ENCODE results near the gene PSTPIP2.
"Not testable (repeated sequence)": the region's sequence is repeated elsewhere in the genome, so short reads cannot be mapped to it uniquely, and the experiment has no call there.

PSTPIP2 gene

DNA sequence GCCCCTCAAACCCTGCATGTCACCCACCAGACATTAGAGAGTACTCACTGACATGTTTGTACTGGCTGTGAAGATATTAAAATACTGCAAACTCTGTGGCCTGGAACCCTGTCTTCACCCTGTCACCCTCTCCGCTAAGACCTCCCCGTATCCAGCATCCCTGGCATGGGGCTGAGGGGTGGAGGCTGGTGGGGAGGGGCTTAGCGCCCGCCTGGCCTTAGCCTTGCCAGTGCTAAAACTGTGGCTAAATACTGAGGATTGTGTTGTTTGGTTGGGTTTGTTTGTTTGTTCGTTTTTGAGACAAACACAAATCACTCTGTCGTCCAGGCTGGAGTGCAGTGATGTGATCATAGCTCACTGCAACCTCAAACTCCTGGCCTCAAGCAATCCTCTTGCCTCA, 1.8 kb downstream of the PSTPIP2 start:
- DNase-seq (ENCODE audit: low spot score) = no peak

DNA sequence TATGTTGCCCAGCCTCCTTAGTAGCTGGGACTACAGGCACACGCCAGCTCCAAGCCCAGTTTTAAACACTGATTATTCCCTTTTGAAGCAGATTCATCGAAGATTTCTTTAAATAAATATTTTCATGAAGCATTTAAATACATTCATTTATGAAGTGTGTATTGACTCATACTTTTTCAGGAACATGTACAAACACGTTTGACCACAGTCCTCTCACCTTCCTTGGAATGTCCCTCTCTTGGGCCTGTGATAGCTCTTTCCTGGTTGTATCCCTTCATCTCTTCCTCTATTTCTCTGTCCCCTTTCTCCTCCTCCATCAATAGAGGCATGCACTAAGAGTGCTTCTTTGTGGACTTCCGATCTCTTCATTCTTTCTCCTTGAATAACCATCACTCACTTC, 2.5 kb downstream of the PSTPIP2 start:
- no peak for DNase-seq (ENCODE audit: low spot score)

DNA sequence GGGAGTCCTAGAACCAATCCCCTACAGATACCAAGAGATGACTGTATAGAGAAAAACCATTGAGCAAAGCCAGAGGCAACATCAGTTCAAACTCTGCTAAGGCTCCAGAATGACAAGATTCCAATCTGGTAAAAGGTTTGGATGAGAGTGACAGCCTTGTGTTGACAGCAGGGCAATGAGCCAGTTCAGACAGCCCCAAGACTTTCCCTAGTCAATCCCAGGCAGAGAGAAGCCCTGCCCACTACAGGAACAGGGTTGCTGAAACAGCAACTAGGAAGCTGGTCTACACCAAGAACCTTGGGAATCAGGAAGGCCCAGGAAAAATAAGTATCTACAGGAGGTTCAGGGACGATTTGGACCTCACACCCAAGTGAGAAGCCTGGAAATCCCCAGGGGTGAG, 3.3 kb downstream of the PSTPIP2 start:
- no peak for DNase-seq (ENCODE audit: low spot score)

DNA sequence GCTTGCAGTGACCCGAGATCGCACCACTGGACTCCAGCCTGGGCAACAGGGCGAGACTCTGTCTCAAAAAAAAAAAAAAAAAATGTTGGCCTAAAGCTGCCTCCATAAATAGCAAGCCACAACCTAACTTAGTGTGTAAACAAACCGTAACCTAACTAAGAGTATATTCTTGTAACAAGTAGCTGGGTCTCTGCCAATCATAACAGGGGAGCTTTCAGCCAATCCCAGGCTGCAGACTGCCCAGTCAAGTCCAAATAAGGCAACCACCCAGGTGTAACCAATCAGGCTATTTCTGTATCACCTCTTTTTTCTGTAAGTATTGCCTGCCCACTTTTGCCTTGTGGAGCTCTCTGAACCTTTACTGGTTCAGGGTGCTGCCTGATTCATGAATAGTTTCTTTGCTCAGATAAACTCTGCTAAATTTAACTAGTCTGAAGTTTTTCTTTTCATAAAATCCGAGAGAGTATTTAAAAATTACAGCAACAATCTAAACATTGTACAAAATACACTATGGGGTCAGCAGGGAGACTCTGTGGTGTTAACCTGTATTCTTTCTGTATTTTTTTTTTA, 4.5 kb downstream of the PSTPIP2 start:
- DNase-seq (ENCODE audit: low spot score) = no peak

DNA sequence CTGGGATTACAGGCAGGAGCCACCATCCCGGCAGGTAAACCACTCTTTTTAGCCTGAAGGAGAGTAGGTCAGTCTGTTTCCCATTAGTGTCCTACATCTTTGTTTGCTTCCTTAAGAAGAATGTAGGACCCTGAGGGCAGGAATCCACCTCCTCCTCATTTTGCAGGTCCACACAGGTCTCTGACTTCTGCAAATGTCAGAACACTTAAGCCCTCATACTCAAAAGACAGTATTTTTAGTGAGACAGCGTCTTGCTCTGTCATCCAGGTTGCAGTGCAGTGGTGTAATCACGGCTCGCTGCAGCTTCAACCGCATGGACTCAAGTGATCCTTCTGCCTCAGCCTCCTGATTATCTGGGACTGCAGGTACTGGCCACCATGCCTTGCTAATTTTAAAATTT, 9.3 kb downstream of the PSTPIP2 start:
- no peak for DNase-seq (ENCODE audit: low spot score)

DNA sequence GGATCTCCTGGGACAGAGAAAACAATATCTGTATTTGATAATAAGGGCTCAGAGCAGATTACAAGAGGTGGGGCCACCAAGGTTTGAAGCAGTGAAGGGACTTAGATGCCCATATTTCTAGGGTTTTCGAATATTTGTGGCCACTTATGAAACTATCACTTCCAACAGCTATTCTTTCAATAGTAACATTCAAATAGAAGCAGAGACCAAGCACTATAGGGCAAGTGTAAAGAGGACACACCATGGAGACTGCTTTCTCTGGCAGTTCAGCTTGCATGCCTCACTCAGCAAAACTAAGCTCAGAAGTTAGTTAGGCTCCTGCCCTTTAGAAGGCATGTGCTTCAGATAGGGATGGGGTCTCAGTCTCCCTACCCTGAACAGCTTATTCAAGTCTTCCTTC, 10.3 kb downstream of the PSTPIP2 start:
- DNase-seq (ENCODE audit: low spot score) = no peak

DNA sequence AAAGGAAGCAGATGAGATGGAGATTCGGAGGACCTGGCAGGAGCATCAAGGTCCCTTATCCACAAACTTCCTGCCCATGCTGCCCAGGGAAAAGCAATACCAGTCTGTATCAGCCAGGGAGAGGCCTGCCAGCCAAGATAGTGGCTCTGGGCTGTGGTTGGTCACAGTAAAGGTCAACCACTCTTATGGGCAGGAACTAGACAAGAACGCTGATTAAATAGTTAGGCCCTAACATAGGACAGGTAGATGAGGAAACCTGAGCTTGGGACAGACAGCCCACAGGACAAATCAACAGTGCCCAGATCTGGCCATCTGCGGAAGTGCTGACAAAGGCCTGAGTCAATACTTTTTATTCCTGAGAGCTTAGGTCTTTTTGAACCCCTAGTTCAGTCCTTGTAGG, 10.7 kb downstream of the PSTPIP2 start:
- no peak for DNase-seq (ENCODE audit: low spot score)

DNA sequence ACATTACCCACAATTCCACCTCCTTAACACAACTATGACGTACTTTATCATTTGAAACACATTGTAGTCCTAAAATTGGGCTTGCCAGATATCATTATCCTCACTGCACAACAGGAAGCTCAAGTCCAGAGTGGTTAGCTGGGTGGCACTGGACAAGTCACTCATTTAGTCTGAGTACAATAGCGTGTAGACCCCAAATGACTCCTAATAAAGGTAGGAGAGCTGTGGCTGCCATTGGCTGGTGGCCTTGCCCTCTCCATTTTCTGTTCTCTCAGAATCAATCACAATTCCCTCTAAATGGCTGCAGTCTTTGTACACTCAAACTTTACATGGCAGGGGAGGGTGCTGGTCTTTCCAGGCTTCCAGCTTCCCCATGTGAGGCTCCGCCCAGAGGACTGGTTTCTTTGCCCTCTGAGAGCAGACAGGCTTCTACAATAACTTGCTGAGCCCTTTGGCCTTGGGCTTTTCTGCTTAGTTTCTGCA, 11.7 kb downstream of the PSTPIP2 start:
- DNase-seq (ENCODE audit: low spot score) = no peak

DNA sequence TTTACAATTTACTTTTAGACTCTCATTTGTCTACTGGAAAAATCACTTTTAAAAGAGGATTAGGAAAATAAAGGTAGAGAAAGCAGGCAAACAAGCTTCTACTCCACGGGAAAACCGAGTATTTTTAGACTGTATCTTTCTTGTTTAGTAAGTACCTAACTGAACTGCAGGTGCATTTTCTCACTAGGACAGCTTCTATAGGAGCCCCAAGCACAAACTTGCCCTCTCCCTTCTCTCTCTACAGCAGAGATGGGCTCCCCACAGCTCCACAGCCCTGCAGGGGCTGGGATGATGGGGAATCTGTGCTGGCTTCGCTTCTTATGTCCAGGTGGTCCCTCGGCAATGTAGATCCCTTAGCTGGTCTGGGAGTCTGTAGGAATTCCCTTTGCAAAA, 16.2 kb downstream of the PSTPIP2 start:
- no peak for DNase-seq (ENCODE audit: low spot score)

DNA sequence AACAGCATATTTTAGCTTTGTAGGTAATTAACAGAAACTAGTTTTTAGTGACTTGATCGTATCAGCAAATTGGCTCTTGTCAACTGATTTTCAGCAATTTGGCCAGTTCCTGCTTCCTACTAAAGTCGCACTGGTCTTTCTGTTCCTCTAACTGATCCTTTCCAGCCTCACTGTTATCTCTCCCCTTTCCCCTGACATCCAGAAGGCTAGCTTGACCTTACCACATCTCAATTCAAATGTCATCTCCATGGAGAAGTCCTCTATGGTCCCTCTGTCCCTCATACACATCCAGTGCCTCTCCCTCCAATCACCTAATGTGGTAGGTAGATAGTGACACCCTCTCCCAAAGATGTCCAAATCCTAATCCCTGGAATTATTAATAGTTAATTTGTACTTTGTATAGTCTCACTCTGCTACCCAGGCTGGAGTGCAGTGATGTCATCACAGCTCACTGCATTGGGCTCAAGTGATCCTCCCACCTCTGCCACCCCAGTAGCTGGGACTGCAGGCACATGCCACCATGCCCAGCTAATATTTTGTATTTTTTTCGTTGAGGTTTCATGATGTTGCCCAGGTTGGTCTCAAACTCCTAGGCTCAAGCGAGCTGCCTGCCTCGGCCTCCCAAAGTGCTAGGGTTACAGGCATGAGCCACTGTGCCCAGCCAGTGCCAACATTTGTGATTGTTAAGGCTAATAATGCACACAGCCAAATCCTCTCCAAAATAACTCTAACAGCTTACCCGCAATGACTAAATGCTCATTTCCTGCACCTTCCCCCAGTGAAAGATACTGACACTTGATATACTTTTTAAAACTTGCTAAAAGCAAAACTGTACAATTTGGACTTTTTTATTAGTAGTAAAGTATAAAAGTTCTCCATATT, 16.9 kb downstream of the PSTPIP2 start:
- no peak for DNase-seq (ENCODE audit: low spot score)

DNA sequence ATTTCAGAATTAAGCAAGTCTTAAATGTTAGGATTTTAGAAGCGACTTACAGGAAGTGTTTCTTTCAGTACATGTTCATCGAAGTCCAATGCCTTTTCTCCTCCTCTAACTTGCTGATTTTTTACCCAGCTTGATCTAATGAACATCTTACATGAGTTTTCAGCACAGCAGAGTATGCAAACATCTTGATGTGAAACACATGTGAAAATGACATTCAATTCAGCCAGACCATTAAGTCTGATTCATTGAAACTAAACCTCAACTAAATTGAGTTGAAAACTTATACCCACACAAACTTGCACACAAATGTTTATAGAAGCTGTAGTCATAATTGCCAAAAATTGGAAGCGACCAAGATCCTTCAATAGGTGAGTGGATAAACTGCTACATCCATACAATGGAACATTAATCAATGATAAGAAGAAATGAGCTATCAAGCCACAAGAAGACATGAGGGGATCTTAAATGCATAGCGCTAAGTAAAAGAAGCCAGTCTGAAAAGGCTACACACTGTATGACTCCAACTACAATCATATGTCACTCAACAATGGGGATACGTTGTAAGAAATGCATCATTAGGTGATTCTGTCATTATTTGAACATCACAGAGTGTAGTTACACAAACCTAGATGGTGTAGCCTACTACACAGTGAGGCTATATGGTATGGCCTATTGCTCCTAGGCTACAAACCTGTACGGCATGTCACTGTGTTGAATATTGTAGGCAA, 18.5 kb downstream of the PSTPIP2 start:
- no peak for DNase-seq (ENCODE audit: low spot score)

DNA sequence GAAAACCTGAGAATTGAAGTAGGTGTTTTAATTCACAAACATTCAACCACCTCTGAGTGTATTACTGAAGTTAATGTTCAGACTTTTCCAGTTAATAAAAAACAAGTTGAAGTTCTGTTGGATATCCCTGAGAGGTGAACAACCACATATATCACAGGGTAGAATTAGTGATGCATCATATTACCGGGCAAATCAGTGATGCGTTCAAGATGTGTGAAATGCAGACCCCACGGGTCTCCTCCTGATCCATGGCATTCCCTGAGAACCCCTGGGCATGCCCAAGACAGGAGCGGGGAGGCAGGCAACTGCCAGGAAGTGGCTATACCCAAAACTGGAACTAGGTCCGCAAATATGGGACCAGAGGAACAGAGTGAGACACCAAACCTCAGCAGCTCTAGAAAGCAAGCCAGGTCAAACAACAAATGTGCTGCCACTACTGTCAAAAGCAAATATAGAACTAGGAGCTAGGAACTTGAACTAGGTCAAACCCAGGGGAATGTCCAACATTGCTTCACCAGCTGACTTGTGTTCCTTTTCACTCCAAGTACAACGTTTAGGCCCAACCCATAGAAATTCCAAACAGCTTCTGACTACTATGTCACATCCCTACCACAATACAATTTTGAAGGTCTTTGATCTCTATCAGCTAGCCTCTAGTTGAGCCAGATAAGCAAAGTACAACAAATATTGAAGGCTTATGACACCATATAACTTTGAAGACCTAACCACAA, 20.2 kb downstream of the PSTPIP2 start:
- DNase-seq (ENCODE audit: low spot score) = no peak

DNA sequence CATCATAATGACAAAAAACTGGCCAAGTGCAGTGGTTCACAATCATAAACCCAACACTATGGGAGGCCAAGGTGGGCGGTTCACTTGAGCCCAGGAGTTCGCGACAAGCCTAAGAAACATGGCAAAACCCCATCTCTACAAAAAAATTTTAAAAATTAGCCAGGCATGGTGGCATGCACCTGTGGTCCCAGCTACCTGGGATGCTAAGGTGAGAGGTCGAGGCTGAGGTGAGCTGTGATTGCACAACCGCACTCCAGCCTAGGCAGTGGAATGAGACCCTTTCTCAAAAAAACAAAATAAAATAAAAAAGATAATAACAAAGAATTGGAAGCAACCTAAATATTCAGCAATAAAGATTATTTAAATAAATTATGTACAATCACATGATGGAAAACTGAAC, 21.8 kb downstream of the PSTPIP2 start:
- no peak for DNase-seq (ENCODE audit: low spot score)

DNA sequence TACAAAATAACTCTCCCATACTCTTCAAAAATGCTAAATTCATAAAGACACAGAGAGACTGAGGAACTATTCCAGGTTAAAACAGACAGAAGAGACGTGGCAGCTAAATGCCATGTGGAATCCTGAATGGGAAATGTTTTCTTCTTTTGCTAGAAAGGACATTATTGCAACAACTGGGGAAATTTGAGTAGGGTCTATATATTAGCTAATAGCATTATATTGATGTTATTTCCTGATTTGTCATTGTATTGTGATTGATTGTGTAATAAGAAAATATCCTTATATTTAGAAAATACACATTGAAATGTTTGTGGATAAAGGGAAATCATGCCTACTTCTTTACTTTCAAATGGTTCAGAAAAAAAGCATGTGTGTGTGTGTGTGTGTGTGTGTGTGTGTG, 23.4 kb downstream of the PSTPIP2 start:
- DNase-seq (ENCODE audit: low spot score) = no peak

DNA sequence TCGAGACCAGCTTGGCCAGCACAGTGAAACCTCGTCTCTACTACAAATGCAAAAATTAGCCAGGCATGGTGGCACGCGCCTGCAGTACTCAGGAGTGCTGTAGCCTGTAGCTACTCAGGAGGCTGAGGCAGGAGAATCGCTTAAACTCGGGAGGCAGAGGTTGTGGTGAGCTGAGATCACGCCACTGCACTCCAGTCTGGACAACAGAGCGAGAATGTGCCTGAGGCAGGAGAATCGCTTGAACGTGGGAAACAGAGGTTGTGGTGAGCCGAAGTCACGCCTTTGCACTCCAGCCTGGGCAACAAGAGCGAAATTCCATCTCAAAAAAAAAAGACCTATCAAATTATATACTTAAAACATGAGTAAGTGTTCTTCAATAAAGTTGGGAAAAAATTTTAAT, 24.7 kb downstream of the PSTPIP2 start:
- DNase-seq (ENCODE audit: low spot score) = not testable (repeated sequence)

DNA sequence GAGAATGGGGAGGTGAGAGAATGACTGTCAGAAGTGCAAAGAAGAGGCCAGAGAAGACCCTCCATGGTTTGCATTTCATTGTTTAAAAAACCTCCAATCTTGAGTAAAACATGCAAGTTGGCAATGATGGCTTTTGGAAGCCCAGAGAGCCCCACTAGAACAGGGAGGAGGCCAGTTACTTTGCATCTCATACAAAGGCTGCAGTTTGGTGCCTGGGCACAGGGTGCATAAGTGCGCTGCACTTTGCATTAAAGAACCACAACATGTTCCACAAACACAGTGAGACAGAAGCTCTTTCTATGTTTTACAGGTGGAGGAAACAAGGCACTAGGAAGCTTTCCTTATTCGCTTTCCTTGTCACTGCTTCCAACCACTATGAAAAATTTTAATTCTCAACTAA, 25.4 kb downstream of the PSTPIP2 start:
- no peak for DNase-seq (ENCODE audit: low spot score)

DNA sequence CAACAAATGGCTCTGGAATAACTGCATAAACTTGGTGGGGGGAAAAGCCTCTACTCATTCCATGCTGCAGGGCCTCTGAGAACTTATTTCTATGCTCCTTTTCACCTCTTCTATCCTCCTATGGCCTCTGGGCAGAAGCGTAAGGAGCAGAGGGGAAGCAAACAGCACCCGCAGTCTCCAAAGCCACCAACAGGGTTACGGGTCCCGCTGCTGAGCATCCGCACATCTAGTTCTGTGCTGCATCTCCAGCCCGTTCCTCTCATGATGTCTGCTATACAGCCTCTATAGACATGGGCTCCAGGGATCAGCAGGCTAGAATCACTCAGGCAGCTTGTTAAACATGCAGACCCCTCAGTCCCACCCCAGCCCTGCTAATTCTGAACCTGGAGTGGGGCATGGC, 25.9 kb downstream of the PSTPIP2 start:
- DNase-seq (ENCODE audit: low spot score) = no peak

DNA sequence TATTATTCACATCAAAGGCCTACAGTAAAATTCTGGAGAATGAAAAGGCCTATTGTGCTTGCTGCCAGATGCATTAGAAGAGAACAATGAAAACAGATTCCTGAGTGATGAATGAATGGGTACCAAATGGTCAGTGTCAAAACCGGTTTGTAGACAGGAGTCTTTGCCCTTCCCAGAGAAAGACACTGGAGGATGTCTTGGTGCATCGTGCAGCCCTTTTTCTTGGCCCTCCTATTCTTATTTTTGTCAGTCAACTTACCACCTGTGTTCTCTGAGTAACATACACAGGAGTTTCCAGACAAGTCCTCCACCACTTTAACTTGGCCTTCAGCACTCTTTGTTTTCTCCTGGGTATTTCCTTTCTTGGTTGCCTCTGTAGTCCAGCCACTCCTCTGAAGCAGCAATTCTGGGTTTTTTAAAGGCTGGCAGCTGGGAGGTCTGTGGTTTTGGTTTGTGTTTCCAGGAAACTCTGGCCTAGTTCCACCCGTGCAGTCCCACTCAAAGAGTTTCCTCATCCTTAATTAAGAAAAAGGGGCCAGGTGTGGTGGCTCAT, 29.4 kb downstream of the PSTPIP2 start:
- peak; percentile 26 for DNase-seq (ENCODE audit: low spot score)

DNA sequence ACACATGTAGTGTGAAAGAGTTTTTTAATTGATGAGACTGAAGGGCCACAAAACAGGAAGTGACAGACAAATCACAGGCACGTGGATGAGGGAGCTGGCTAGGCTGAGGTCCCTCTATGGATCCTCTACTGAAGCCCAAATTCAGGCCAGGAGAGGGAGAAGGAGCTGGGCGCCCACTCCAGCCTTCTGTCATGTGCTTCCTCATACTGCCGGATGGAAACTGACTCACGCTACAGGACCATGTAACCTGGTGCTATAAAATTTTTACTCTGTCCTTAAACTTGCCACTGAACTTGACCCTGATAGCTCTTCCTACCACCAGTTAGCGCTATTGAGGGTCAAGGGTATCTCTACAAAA, 31.3 kb downstream of the PSTPIP2 start:
- DNase-seq (ENCODE audit: low spot score) = no peak

DNA sequence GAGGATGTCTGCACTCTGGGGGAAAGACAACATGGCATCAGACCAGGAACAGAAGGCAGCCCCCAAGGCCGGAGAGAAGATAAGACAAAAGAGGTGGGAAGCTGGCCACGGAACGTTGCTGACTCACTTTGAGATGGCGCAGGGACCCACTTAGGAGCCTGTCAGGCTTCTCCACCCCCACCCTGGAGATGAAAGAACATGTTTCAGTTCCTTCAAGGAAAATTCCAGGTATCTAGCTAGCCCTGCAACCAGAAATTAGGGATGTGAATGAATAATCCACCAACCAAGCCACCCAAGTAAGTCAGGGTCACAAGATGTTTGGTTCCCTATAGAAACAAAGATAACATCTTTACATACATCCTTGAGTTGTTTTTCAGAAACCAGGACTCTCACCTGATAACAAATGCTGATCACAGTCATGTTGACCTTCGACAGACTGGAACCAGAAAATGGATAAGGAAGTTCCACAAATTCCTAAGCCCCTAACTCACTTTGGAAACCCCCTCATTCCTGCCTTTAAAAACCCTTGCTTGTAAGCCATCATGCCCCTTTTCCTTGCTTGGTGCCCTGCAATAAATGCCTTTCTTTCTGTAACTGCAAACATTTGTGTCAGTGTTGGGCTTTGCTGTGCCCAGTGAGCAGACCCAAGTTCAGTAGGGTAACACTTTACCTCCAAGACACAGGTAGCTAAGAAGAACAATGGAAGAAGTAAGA, 31.9 kb downstream of the PSTPIP2 start:
- DNase-seq (ENCODE audit: low spot score) = no peak

DNA sequence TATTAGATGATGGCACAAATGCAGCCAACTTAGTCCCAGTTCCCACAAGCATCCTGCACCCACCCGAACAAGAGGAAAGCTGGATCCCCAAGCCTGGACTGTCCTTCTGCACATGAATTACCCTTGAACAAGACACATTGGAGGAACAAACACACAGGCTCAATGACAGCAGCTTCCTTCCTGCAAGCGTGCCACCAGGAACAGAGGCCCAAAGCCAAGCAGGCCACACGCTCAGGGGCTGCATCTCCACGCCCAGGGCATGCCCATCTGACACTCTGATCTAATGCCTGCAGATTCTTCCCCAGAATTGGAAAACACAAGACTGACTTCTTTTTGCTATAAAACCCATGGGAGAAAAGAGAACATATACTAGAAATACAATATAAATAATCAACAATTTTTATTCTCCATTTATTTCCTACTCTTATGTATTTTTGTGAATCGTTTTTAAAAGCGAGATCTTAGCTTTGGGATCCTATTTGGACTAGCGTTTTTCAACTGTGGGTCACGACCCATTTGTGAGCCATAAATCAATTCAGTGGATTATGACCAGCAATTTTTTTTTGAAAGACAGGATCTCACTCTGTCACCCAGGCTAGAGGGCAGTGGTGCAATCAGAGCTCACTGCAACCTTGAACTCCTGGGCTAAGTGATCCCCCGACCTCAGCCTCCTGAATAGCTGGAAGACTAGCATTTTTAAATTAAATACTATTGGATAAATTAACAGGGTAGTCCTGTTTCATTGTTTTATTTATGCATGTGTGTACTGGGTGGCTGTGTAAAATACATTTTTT, 34.4 kb downstream of the PSTPIP2 start:
- no peak for DNase-seq (ENCODE audit: low spot score)
